GM19468 (cell line): ENCODE data around the gene PTPRN2.
"Not testable (repeated sequence)": the region's sequence is repeated elsewhere in the genome, so short reads cannot be mapped to it uniquely, and the experiment has no call there.

Experiments
- ATAC-seq: cut with Tn5 transposase; IDR thresholded peaks from one replicate; pipeline ENCODE4 v1.9.1; 2021; ENCODE audit warnings: mild to moderate bottlenecking, moderate library complexity, moderate number of reproducible peaks; ENCODE audit not compliant: unreplicated experiment; ENCODE audit errors: extremely low read depth

PTPRN2 gene

GRCh38 chr7:158302274-158303070, 285.2 kb downstream of the PTPRN2 start:
- ATAC-seq = no peak

- ATAC-seq = no peak
Measured at GRCh38 chr7:158301207-158301606, 286.4 kb downstream of the PTPRN2 start.

- ATAC-seq = no peak
Measured at GRCh38 chr7:158300427-158300826, 287.2 kb downstream of the PTPRN2 start.

- no peak for ATAC-seq
Measured at GRCh38 chr7:158299607-158300006, 288.0 kb downstream of the PTPRN2 start.

- no peak for ATAC-seq
Measured at GRCh38 chr7:158296798-158297104, 290.9 kb downstream of the PTPRN2 start.

GRCh38 chr7:158295966-158296797, 291.4 kb downstream of the PTPRN2 start:
- ATAC-seq = no peak

GRCh38 chr7:158294468-158295215, 293.0 kb downstream of the PTPRN2 start:
- not testable (repeated sequence) for ATAC-seq

GRCh38 chr7:158292948-158293347, 294.7 kb downstream of the PTPRN2 start:
- no peak for ATAC-seq

- no peak for ATAC-seq
Measured at GRCh38 chr7:158291998-158292397, 295.6 kb downstream of the PTPRN2 start.

- ATAC-seq = no peak
Measured at GRCh38 chr7:158289761-158290523, 297.7 kb downstream of the PTPRN2 start.

GRCh38 chr7:158289231-158289630, 298.4 kb downstream of the PTPRN2 start:
- ATAC-seq = no peak

- no peak for ATAC-seq
Measured at GRCh38 chr7:158286210-158286609, 301.4 kb downstream of the PTPRN2 start.

GRCh38 chr7:158285383-158285770, 302.2 kb downstream of the PTPRN2 start:
- no peak for ATAC-seq

GRCh38 chr7:158284617-158285382, 302.8 kb downstream of the PTPRN2 start:
- no peak for ATAC-seq

- no peak for ATAC-seq
Measured at GRCh38 chr7:158284121-158284520, 303.5 kb downstream of the PTPRN2 start.

- no peak for ATAC-seq
Measured at GRCh38 chr7:158283016-158283974, 304.3 kb downstream of the PTPRN2 start.

GRCh38 chr7:158282461-158283001, 305.1 kb downstream of the PTPRN2 start:
- ATAC-seq = no peak

- ATAC-seq = no peak
Measured at GRCh38 chr7:158281441-158281840, 306.2 kb downstream of the PTPRN2 start.
